Thoracic aorta (tissue), 2 donors: ENCODE data around the gene MDP1. TPM values are rescaled to one million over a fixed set of nuclear protein-coding genes. Genes with fewer than 3 reads are reported as not detected.
"Not testable (repeated sequence)": the region's sequence is repeated elsewhere in the genome, so short reads cannot be mapped to it uniquely, and the experiment has no call there.

ENCODE experiments used
- ATAC-seq: fragments of 150-250 bp; one replicate; pipeline ENCODE4 v1.8.0; 2017; ENCODE audit warnings: low read depth; ENCODE audit not compliant: insufficient number of reproducible peaks, low FRiP score
- DNase-seq: peaks from one replicate; pipeline ENCODE4 v3.0.0-alpha.2; 2020; ENCODE audit warnings: low spot score
- H3K27ac ChIP-seq, 2 donors: fragments of 200-600 bp; sonication (generic); 1 replicate in 1 of 2; 2 replicates in 1 of 2; pipeline ENCODE4 v1.5.1; 2016; ENCODE audit warnings: mild to moderate bottlenecking in 2 of 2, moderate library complexity in 2 of 2
- H3K27me3 ChIP-seq: fragments of 200-600 bp; sonication (generic); replicated peaks from 2 replicates; pipeline ENCODE4 v1.6.0; 2016; ENCODE audit warnings: mild to moderate bottlenecking; ENCODE audit not compliant: insufficient read depth
- H3K36me3 ChIP-seq: fragments of 200-600 bp; sonication (generic); one replicate; pipeline ENCODE4 v1.5.1; 2016
- H3K4me1 ChIP-seq, 2 donors: fragments of 200-600 bp; sonication (generic); 1 replicate in 1 of 2; 2 replicates in 1 of 2; pipeline versions ENCODE4 v1.5.1 to v1.6.0; 2016; ENCODE audit warnings: low read depth in 2 of 2, mild to moderate bottlenecking in 1 of 2; ENCODE audit not compliant: control insufficient read depth in 1 of 2
- H3K4me3 ChIP-seq: fragments of 200-600 bp; sonication (generic); 2 replicates; pipeline ENCODE4 v1.5.1; 2016; ENCODE audit warnings: mild to moderate bottlenecking
- H3K9me3 ChIP-seq: fragments of 200-600 bp; sonication (generic); 2 replicates; pipeline ENCODE4 v1.5.1; 2016
- total RNA-seq, 2 donors: library from RNA; depleted of rRNA; stranded (reverse); fragments of >200 nt; gene quantifications; one replicate each; pipeline versions ENCODE4 v1.1.0 to v1.2.3, GENCODE V29; 2016
- TF ChIP-seq, protein P1 (sequence below): fragments of 200-600 bp; sonication (generic); IDR thresholded peaks from one replicate; pipeline ENCODE4 v1.5.1; 2019; ENCODE audit warnings: antibody characterized with exemption

MDP1 gene
- total RNA-seq, 2 donors from 2014 or later, result 15.7 to 24.0 TPM

DNA sequence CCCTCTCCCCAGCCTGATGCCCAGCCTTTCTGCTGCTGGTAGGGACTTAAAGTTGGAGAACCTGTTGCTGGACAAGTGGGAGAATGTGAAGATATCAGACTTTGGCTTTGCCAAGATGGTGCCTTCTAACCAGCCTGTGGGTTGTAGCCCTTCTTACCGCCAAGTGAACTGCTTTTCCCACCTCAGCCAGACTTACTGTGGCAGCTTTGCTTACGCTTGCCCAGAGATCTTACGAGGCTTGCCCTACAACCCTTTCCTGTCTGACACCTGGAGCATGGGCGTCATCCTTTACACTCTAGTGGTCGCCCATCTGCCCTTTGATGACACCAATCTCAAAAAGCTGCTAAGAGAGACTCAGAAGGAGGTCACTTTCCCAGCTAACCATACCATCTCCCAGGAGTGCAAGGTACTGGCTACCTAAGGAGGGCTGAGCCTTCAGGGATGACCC, 8.7 kb downstream of the MDP1 start:
- DNase-seq (no peak), ATAC-seq (no peak)
- Histone ChIP-seq H3K4me1 (peaks cover 2 to 7% of the 10 kb centered on the region in 2 donors), H3K36me3 (peaks cover 39% of the 10 kb centered on the region), H3K27me3 (no peaks in the 10 kb centered on the region), H3K9me3 (no peaks in the 10 kb centered on the region), H3K4me3 (no peak overlapping the region), H3K27ac (no peak overlapping the region)
- TF ChIP-seq, protein P1, sequence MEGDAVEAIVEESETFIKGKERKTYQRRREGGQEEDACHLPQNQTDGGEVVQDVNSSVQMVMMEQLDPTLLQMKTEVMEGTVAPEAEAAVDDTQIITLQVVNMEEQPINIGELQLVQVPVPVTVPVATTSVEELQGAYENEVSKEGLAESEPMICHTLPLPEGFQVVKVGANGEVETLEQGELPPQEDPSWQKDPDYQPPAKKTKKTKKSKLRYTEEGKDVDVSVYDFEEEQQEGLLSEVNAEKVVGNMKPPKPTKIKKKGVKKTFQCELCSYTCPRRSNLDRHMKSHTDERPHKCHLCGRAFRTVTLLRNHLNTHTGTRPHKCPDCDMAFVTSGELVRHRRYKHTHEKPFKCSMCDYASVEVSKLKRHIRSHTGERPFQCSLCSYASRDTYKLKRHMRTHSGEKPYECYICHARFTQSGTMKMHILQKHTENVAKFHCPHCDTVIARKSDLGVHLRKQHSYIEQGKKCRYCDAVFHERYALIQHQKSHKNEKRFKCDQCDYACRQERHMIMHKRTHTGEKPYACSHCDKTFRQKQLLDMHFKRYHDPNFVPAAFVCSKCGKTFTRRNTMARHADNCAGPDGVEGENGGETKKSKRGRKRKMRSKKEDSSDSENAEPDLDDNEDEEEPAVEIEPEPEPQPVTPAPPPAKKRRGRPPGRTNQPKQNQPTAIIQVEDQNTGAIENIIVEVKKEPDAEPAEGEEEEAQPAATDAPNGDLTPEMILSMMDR, result no peak

DNA sequence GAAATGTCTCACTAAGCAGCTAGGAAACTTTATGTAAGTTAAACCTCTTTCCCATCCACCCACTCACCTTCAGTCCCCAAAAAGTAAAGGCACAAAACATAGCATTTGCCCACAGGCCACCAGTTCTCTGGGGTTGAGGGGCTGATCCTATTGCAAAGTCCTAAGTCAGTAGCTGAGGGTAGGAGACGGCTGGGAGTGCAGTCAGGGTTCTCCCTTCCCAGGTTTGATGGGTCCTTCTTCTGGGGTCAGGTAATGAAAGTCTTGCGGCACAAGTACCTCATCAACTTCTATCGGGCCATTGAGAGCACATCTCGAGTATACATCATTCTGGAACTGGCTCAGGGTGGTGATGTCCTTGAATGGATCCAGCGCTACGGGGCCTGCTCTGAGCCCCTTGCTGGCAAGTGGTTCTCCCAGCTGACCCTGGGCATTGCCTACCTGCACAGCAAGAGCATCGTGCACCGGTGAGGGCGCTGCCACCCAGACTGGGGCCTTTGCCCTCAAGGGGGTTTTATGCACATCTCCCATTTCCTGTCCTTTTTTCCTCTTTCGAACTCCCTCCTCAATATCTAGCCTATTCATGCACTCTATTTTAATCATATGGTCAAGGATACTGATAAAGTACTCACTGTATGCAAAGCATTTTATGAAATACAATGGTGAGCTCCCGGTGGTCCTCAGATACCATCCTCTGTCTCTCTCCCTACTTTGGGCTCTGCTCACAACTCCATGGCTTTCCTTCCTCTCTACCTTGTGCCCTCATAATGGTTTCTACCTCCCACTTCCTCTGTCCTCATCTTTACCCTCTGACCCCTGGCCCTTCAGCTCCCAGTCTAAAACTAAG, 9.4 kb downstream of the MDP1 start:
- ATAC-seq (no peak), DNase-seq (no peak)
- peaks cover 0 to under 1% of the 10 kb centered on the region in 2 donors for H3K4me1 ChIP-seq
- TF ChIP-seq, protein P1, result no peak
- peaks cover 44% of the 10 kb centered on the region for H3K36me3 ChIP-seq
- H3K9me3 ChIP-seq, result no peaks in the 10 kb centered on the region
- no peak overlapping the region for H3K4me3 ChIP-seq
- no peak overlapping the region for H3K27ac ChIP-seq
- no peaks in the 10 kb centered on the region for H3K27me3 ChIP-seq

DNA sequence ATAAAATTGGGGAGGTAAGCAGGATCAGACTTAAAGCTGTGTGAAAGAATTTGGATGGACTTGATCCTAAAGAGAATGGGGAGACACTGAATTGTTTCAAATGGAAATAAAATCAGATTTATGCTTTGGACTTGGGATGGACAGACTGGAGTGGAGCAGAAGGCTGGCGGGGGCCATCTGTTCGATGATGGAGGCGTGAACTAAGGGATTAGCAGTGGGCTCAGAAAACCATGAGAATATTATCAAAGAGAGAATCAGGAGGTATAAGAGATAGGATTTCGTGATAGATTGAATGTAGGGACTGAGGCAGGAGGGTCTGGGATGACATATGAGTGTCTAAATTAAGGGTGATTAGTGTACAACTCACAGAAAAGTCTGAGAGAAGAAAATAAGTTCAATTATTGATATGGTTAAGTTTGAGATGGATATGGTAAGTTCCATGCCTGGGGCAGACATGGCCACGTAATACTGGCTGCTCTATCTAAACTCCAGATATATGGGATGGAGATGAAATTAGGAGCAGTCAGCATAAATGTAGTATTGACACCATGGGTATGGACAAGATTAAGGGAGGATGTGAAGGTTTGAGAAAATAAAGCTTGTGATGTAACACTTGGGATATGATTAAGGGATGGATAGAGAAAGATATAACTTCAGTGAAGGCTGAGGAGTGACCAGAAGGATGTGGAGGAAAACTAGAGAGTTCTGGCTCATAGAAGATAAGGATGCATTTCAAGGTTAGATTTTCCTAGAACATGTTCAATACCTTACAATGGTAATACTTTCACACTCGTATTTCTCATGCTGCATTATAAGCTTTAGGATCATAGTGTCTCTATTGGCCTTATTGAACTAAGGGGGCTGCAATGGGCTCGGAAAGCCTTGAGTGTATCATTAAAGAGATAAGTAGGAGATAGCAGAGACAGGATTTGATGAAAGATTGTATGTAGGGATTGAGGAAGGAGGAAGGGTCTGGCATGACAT, 11.4 kb downstream of the MDP1 start:
- Histone ChIP-seq H3K9me3 (no peaks in the 10 kb centered on the region), H3K36me3 (peaks cover 44% of the 10 kb centered on the region), H3K27me3 (no peaks in the 10 kb centered on the region), H3K27ac (no peak overlapping the region), H3K4me1 (no peaks in the 10 kb centered on the region), H3K4me3 (no peak overlapping the region)
- ATAC-seq (no peak), DNase-seq (no peak)
- TF ChIP-seq, protein P1, result no peak

DNA sequence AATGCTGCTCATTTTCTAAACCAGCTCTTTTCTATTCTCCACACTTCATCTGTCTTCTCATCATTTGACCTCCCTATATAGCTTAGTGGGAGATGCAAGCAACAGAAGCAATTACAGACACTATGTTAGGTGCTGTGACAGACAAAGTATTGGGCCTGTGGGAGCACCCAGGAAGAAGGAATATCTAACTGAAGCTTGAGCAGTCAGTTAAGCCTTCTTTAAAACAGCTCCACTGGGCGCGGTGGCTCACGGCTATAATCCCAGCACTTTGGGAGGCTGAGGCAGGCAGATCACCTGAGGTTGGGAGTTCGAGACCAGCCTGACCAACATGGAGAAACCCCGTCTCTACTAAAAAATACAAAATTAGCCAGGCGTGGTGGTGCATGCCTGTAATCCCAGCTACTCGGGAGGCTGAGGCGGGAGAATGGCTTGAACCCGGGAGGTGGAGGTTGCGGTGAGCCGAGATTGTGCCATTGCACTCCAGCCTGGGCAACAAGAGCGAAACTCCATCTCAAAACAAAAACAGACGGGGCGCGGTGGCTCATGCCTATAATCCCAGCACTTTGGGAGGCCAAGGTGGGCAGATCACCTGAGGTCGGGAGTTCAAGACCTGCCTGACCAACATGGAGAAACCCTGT, 12.5 kb downstream of the MDP1 start:
- H3K4me3 ChIP-seq, DNase-seq, H3K27ac ChIP-seq, H3K4me1 ChIP-seq, ATAC-seq, H3K27me3 ChIP-seq, H3K9me3 ChIP-seq: not testable (repeated sequence)
- H3K36me3 ChIP-seq, result peaks cover 38% of the 10 kb centered on the region

DNA sequence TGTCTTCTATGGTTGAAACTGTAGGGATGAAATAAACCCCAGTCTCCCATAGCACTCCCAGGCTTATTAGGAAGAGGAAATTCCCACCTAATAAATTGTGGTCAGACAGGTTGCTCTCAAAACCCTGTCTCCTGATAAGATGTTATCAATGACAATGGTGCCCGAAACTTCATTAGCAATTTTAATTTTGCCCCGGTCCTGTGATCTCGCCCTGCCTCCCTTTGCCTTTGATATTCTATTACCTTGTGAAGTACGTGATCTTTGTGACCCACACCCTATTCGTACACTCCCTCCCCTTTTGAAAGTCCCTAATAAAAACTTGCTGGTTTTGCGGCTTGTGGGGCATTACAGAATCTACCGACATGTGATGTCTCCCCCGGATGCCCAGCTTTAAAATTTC, 13.3 kb downstream of the MDP1 start:
- DNase-seq, ATAC-seq, H3K4me3 ChIP-seq, H3K27me3 ChIP-seq, H3K9me3 ChIP-seq, H3K4me1 ChIP-seq, H3K27ac ChIP-seq: not testable (repeated sequence)
- peaks cover 31% of the 10 kb centered on the region for H3K36me3 ChIP-seq
